Measurements from ENCODE around the gene RBM18. TPM values are rescaled to one million over a fixed set of nuclear protein-coding genes. Genes with fewer than 3 reads are reported as not detected.

Gene RBM18
- total and polyA plus RNA-seq, 8 donors = 17.8 to 38.7 (median 28.7) TPM

DNA sequence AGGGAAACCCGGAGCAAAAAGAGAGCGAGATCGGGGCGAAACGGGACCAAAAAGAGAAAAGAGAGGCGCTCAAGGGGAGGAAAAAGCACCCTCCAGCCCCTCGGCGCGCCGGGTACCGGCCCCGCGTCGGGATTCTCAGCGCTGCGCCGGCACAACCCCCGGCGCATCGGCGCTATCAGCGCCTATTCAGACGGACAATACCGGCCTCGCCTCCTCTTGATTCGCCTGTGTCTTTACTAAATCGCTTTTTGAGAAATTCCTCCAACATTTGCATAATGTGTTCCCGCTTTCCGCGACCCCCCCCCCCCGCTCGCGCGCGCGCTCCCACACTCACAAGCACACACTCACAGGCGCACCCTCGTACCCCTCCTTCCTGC, 36.5 kb downstream of the RBM18 start:
- intact Hi-C loops (cut with DNase I) = no loop called here
- ATAC-seq (no peak), DNase-seq (no peak)
- Histone ChIP-seq H3K27me3 (peaks cover 51 to 87% of the 10 kb centered on the region in 2 donors), H3K9me3 (no peaks in the 10 kb centered on the region), H3K4me3 (peak overlapping the region; percentile 9 to 36), H3K27ac (no peak overlapping the region), H3K36me3 (no peaks in the 10 kb centered on the region), H3K4me1 (peaks cover 5 to 30% of the 10 kb centered on the region in 2 donors)
- TF ChIP-seq, protein P1, sequence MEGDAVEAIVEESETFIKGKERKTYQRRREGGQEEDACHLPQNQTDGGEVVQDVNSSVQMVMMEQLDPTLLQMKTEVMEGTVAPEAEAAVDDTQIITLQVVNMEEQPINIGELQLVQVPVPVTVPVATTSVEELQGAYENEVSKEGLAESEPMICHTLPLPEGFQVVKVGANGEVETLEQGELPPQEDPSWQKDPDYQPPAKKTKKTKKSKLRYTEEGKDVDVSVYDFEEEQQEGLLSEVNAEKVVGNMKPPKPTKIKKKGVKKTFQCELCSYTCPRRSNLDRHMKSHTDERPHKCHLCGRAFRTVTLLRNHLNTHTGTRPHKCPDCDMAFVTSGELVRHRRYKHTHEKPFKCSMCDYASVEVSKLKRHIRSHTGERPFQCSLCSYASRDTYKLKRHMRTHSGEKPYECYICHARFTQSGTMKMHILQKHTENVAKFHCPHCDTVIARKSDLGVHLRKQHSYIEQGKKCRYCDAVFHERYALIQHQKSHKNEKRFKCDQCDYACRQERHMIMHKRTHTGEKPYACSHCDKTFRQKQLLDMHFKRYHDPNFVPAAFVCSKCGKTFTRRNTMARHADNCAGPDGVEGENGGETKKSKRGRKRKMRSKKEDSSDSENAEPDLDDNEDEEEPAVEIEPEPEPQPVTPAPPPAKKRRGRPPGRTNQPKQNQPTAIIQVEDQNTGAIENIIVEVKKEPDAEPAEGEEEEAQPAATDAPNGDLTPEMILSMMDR (IDR thresholded peaks at IDR 0.05) = no peak

DNA sequence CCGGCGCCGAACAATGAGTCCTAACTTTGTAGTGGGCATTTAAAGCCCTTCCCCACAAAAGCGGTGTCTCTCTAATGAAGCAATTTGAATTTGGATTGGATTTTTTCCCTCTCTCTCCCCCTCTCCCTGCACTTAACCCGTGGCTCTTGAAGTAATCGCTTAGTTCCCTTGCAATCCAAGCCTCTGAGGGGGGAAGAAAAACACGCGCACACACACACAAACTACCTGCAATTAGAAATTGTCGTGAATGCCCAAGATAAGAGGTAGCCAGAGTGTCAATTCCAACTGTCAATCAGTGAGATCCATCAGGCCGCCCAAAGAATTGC, 37.1 kb downstream of the RBM18 start:
- ATAC-seq = no peak

DNA sequence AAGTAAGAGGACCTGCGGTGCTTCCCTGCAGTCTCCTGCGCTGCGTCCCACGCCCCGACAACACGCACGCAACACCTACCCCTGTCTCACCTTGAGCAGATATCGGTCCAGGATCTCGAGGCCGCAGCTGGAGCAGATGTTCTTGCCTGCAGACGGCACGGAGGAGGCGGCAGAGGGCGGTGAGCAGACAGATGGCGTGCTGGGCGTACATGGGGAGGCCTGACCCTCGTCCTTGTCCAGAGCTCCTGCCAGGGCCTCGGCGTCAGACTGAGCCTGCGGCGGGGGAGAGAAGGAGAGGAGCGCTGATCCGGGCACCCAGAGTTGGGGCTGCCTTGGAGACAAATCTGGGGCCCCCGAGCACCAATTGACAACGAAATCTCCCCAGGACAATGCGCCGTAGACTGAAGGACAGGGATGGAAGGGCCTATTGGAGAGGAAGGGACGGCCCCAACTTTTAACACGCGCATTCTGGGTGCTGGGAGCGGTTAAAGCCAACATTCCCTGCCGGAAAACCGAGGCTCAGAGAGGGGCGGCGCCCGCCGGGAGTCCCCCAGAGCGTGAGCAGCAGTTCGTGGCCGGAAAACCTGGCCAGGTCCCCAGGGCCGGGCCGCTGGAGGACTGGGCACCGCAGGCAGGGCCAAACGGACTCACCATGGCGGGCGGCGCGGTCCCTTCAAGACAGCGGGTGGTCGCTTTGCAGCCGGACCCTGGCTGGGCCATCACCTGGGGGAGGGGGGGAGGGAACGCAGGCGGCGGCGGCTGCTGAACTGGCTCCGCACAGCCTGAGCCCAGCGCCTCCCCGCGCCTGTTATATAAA, 37.7 kb downstream of the RBM18 start:
- TF ChIP-seq, protein P1 (IDR thresholded peaks at IDR 0.05) = no peak
- ATAC-seq (no peak), DNase-seq (no peak)
- H3K27me3 ChIP-seq = peaks cover 63 to 96% of the 10 kb centered on the region in 2 donors
- peak overlapping the region in 1 of 2 donors; percentile 36 for H3K4me3 ChIP-seq
- H3K27ac ChIP-seq = no peak overlapping the region
- H3K9me3 ChIP-seq = no peaks in the 10 kb centered on the region
- intact Hi-C loops (cut with DNase I) = no loop called here
- peaks cover 5 to 30% of the 10 kb centered on the region in 2 donors for H3K4me1 ChIP-seq
- no peaks in the 10 kb centered on the region for H3K36me3 ChIP-seq

More for the DNA sequence above, 37.1 kb downstream of the RBM18 start:
- intact Hi-C loops (cut with DNase I) = no loop called here
- DNase-seq = no peak
- peaks cover 5 to 30% of the 10 kb centered on the region in 2 donors for H3K4me1 ChIP-seq
- H3K27ac ChIP-seq = no peak overlapping the region
- TF ChIP-seq, protein P1 (IDR thresholded peaks at IDR 0.05) = no peak
- H3K9me3 ChIP-seq = no peaks in the 10 kb centered on the region
- H3K27me3 ChIP-seq = peaks cover 57 to 90% of the 10 kb centered on the region in 2 donors
- no peaks in the 10 kb centered on the region for H3K36me3 ChIP-seq
- peak overlapping the region in 1 of 2 donors; percentile 36 for H3K4me3 ChIP-seq

DNA sequence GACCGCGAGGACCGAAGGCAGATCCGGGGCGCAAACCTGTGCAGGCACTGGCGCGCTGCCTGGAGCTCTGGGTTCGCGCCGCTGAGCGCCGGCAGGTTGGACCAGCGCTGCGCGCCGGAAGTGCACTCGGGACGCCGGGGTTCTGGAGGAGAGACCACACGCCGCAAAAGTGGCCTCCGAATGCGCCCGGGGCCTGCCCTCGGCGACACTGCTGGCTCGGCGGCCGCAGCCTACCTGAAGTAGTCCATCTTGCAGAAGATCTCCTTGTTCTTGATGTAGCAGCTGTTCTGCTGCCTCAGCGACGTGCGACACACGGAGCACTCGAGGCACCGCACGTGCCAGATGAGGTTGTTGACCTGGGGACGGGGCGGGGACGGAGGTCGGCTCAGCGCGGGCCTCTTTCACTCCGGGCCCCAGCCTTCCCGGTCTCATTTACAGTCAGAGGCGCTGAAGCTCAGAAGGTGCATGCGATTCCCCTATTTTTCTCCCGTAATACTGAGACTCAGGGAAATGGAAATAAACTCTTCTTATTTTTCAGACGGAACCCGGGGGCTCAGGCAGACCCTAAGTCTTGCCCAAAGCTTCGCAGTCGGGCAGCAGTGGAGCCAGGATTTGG, 38.4 kb downstream of the RBM18 start:
- no peak overlapping the region for H3K4me3 ChIP-seq
- peaks cover 5 to 30% of the 10 kb centered on the region in 2 donors for H3K4me1 ChIP-seq
- H3K36me3 ChIP-seq = no peaks in the 10 kb centered on the region
- H3K9me3 ChIP-seq = no peaks in the 10 kb centered on the region
- DNase-seq (no peak), ATAC-seq (no peak)
- H3K27ac ChIP-seq = no peak overlapping the region
- TF ChIP-seq, protein P1 (IDR thresholded peaks at IDR 0.05) = no peak
- H3K27me3 ChIP-seq = peaks cover 70 to 100% of the 10 kb centered on the region in 2 donors
- intact Hi-C loops (cut with DNase I) = no loop called here

Measured in left lung (tissue), 10 donors.